WI38 (cell line): ENCODE measurements around the gene MPHOSPH10.

Source experiments
- H3K4me3 ChIP-seq: 2 replicates; pipeline ENCODE4 v1.5.1; 2011; ENCODE audit warnings: low read depth, mild to moderate bottlenecking, control low read depth, low read length
- CTCF ChIP-seq: IDR thresholded peaks from 2 replicates; pipeline ENCODE4 v1.5.1; 2012; ENCODE audit warnings: low read depth, mild to moderate bottlenecking, control low read depth, low read length

The MPHOSPH10 gene

GRCh38 chr2:71190656-71191569 is 60.5 kb downstream of the MPHOSPH10 start:
- TF ChIP-seq CTCF = no peak
- no peak overlapping the region for H3K4me3 ChIP-seq

- H3K4me3 ChIP-seq = no peak overlapping the region
- TF ChIP-seq CTCF = no peak
Observed at GRCh38 chr2:71191570-71191943, 61.1 kb downstream of the MPHOSPH10 start.
